HepG2 (cell line): ENCODE results near the gene RBM6. TPM values are rescaled to one million over a fixed set of nuclear protein-coding genes. Genes with fewer than 3 reads are reported as not detected.
A peak's percentile ranks its signal among the peaks of the same experiment; 100 is the strongest.

ENCODE experiments used
- ATAC-seq: fragments of 200-7000 bp; cut with Tn5 transposase; 3 replicates; pipeline ENCODE4 v1.9.1; 2020; ENCODE audit warnings: mild to moderate bottlenecking, moderate library complexity
- BruUV-seq: library from RNA; stranded (reverse); fragments of 400-500 nt; replicated peaks from 2 replicates; lab custom pipeline; 2021; lab: Mats Ljungman, UMichigan
- CTCF ChIA-PET: fragments of 300-600 bp; formaldehyde crosslinking; extraction: SDS; loops from one replicate; lab custom pipeline; 2021; ENCODE audit warnings: low total read pairs, inconsistent platforms, low intra/inter-chr PET ratio; lab: Yijun Ruan, JAX
- POLR2A ChIA-PET: fragments of 350-600 bp; sonication (Branson Sonifier 250); formaldehyde crosslinking; loops from one replicate; lab custom pipeline; 2020; ENCODE audit warnings: antibody characterized with exemption, inconsistent platforms; lab: Yijun Ruan, JAX
- DNase-seq: peaks from one replicate; pipeline ENCODE4 v3.0.0-alpha.2; 2015; ENCODE audit warnings: low spot score
- FAIRE-seq: peaks from 3 replicates; lab custom pipeline; 2011; peaks lifted over from hg19 to GRCh38; lab: Jason Lieb, UNC
- H2AFZ ChIP-seq: one replicate; pipeline ENCODE4 v1.6.1; 2011; ENCODE audit warnings: low read length, inconsistent platforms
- H3K27ac ChIP-seq: fragments of 300-600 bp; 3 replicates; pipeline ENCODE4 v1.8.0; 2011; ENCODE audit warnings: mixed run types, mild to moderate bottlenecking, mixed read lengths, low read length, inconsistent platforms; ENCODE audit not compliant: insufficient read depth; ENCODE audit errors: extremely low read length
- H3K27me3 ChIP-seq, 2 experiments: fragments of 200-600 bp in 1 of 2; 2 replicates in 1 of 2; 3 replicates in 1 of 2; pipeline versions ENCODE4 v1.6.0 to v1.8.0; 2011; ENCODE audit warnings: low read length in 2 of 2, mild to moderate bottlenecking in 2 of 2, moderate library complexity in 2 of 2, inconsistent platforms in 1 of 2; ENCODE audit not compliant: insufficient read depth in 2 of 2, control insufficient read depth in 1 of 2
- H3K36me3 ChIP-seq, 2 experiments: fragments of 200-600 bp in 1 of 2; replicated peaks in 1 of 2; 2 replicates in 1 of 2; 3 replicates in 1 of 2; pipeline versions ENCODE4 v1.5.1 to v1.8.0; 2011; ENCODE audit warnings: low read length in 2 of 2, inconsistent platforms in 1 of 2; ENCODE audit not compliant: insufficient read depth in 2 of 2, control insufficient read depth in 1 of 2
- H3K4me1 ChIP-seq: 2 replicates; pipeline ENCODE4 v1.5.1; 2012; ENCODE audit warnings: low read length, inconsistent platforms; ENCODE audit not compliant: insufficient read depth
- H3K4me2 ChIP-seq: 2 replicates; pipeline ENCODE4 v1.6.0; 2011; ENCODE audit warnings: low read depth, low read length, inconsistent platforms
- H3K4me3 ChIP-seq, 3 experiments: fragments of 200-600 bp in 1 of 3; sonication (generic), shearing (Covaris generic) in 1 of 3; replicated peaks in 1 of 3; 2 replicates each; pipeline ENCODE4 v1.5.1; 2011 to 2016; ENCODE audit warnings: low read length in 3 of 3, inconsistent platforms in 2 of 3, low read depth in 2 of 3, mild to moderate bottlenecking in 2 of 3, control low read depth in 1 of 3, mixed read lengths in 1 of 3; ENCODE audit not compliant: insufficient read depth in 1 of 3
- H3K79me2 ChIP-seq: one replicate; pipeline ENCODE4 v1.6.1; 2011; ENCODE audit warnings: low read length, inconsistent platforms; ENCODE audit not compliant: insufficient read depth
- H3K9ac ChIP-seq: 2 replicates; pipeline ENCODE4 v1.6.0; 2011; ENCODE audit warnings: mild to moderate bottlenecking, low read depth, low read length, inconsistent platforms; ENCODE audit not compliant: insufficient read depth
- H3K9me3 ChIP-seq: 2 replicates; pipeline ENCODE4 v1.5.1; 2012; ENCODE audit warnings: mild to moderate bottlenecking, low read length
- H4K20me1 ChIP-seq: 2 replicates; pipeline ENCODE4 v1.6.0; 2011; ENCODE audit warnings: inconsistent platforms, mild to moderate bottlenecking, low read length, moderate library complexity; ENCODE audit not compliant: insufficient read depth
- ARNT2 ChIP-seq: sonication (generic); formaldehyde crosslinking; IDR thresholded peaks from 2 replicates; pipeline ENCODE4 v1.8.0; 2022; ENCODE audit warnings: mild to moderate bottlenecking, low read depth, missing genetic modification reagents, moderate library complexity
- BRD4 ChIP-seq: sonication (generic); formaldehyde crosslinking; IDR thresholded peaks from 2 replicates; pipeline ENCODE4 v1.4.0; 2020; ENCODE audit warnings: missing genetic modification reagents
- CREM ChIP-seq, 2 experiments: sonication (generic) in 1 of 2; formaldehyde crosslinking in 1 of 2; IDR thresholded peaks; 2 replicates each; pipeline versions ENCODE4 v1.4.0 to v1.6.1; 2016 to 2020; ENCODE audit warnings: antibody characterized with exemption in 1 of 2, mild to moderate bottlenecking in 1 of 2, missing genetic modification reagents in 1 of 2
- ZSCAN20 ChIP-seq: sonication (generic); formaldehyde crosslinking; IDR thresholded peaks from 2 replicates; pipeline ENCODE4 v1.4.0; 2020; ENCODE audit warnings: missing genetic modification reagents, mild to moderate bottlenecking, borderline replicate concordance
- WGBS: methylation state at CpG from one replicate; pipeline ENCODE4 v1.1.6; 2017; ENCODE audit warnings: low lambda C conversion rate; 5-methylcytosine and 5-hydroxymethylcytosine counted together
- in situ Hi-C: cut with HindIII; loops from 2 replicates; pipeline ENCODE4 v1.10.0; 2017; ENCODE audit warnings: low pct_unique_long_range_greater_than_20kb; ENCODE audit not compliant: extremely low pct_ligation_motif_present
- intact Hi-C: fragments of 100-400 bp; cut with micrococcal nuclease; formaldehyde crosslinking; loops from one replicate; pipeline ENCODE4 v1.10.0; 2022; ENCODE audit not compliant: unreplicated experiment
- polyA plus RNA-seq, 8 experiments: library from polyadenylated mRNA; depleted of rRNA in 3 of 8; stranded (reverse) in 7 of 8; unstranded in 1 of 8; fragments of >200 nt; fragmentation: Illumina TruSeq in 4 of 8; extraction: Trizol in 4 of 8; gene quantifications; 2 replicates each; pipeline versions ENCODE4 v1.2.1 to v1.2.3, GENCODE V29; 2011 to 2016; ENCODE audit warnings: low read depth in 4 of 8, missing spikeins in 1 of 8, mixed read lengths in 1 of 8; ENCODE audit not compliant: insufficient read depth in 1 of 8
- total RNA-seq, 5 experiments: library from RNA; depleted of rRNA; stranded (reverse); fragments of >200 nt; fragmentation: Illumina TruSeq; extraction: Trizol; gene quantifications; 2 replicates each; pipeline ENCODE4 v1.2.3, GENCODE V29; 2016; ENCODE audit warnings: low read depth in 1 of 5
- TF ChIP-seq, protein P1 (sequence below): sonication (generic); formaldehyde crosslinking; conservative IDR thresholded peaks from 2 replicates; pipeline ENCODE4 v1.5.0; 2020; ENCODE audit warnings: missing genetic modification reagents
- TF ChIP-seq, protein P2 (sequence below): IDR thresholded peaks from 2 replicates; pipeline ENCODE4 v1.6.1; 2016; ENCODE audit warnings: missing compliant biosample characterization, missing genetic modification reagents, borderline replicate concordance
- TF ChIP-seq, protein P3 (sequence below): IDR thresholded peaks from 2 replicates; pipeline ENCODE4 v1.6.1; 2016; ENCODE audit warnings: low read depth, control low read depth

RBM6 gene
- total and polyA plus RNA-seq, 2 of the 13 experiments (the other 11 are each of a cell fraction or from before 2014, with no cell fraction given), result 72.7 to 86.1 TPM

DNA sequence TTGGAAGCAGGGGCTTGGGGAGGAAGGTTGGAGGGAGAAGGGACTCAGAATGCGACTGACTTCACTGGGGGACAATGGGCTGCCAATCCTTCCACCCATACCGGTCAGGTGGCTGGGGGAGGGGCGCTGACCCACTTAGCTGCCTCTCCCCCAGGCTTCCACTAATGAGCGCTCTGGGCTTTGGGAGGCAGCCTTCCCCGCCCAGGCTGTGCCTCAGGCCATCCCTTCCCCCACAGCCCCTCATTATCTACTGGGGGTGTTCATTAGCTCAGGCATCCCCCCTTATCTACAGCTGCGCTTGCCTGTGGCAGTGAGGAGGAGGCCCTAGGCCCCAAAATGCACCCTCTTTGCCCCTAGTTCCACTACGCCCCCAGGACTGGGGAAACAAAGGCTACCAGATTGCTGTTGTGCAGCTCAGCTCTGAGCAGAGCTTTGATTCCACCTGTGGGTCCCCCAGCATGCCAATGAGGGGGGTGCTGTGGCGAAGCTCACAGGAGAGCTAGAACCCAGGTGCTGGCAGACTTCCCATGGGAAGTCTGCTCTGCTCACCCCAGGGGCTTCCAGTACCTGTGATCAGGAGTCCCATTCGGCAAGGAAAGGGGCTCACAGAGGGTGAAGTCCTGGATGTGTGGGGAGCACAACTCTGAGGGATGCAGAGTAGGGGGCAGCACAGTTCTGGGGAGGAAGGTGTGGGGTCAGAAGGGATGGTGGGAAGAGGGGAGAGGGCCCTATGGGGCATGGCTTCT, 185.8 kb downstream of the RBM6 start:
- WGBS, result 31% methylated on average over 6 of the region's 9 CpGs
- ChIA-PET POLR2A (interaction anchor here (0.9 kb wide), 1 partner anchor 78 kb away, joined by 7 read pairs; no protein-coding TSS in a partner anchor), CTCF (no interaction called here)
- BruUV-seq, result no TSS peak
- TF ChIP-seq, protein P1, sequence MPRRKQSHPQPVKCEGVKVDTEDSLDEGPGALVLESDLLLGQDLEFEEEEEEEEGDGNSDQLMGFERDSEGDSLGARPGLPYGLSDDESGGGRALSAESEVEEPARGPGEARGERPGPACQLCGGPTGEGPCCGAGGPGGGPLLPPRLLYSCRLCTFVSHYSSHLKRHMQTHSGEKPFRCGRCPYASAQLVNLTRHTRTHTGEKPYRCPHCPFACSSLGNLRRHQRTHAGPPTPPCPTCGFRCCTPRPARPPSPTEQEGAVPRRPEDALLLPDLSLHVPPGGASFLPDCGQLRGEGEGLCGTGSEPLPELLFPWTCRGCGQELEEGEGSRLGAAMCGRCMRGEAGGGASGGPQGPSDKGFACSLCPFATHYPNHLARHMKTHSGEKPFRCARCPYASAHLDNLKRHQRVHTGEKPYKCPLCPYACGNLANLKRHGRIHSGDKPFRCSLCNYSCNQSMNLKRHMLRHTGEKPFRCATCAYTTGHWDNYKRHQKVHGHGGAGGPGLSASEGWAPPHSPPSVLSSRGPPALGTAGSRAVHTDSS (CRISPR knock-in tag), result no peak
- TF ChIP-seq, protein P2, sequence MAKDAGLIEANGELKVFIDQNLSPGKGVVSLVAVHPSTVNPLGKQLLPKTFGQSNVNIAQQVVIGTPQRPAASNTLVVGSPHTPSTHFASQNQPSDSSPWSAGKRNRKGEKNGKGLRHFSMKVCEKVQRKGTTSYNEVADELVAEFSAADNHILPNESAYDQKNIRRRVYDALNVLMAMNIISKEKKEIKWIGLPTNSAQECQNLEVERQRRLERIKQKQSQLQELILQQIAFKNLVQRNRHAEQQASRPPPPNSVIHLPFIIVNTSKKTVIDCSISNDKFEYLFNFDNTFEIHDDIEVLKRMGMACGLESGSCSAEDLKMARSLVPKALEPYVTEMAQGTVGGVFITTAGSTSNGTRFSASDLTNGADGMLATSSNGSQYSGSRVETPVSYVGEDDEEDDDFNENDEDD (CRISPR knock-in tag), result no peak
- TF ChIP-seq, protein P3, sequence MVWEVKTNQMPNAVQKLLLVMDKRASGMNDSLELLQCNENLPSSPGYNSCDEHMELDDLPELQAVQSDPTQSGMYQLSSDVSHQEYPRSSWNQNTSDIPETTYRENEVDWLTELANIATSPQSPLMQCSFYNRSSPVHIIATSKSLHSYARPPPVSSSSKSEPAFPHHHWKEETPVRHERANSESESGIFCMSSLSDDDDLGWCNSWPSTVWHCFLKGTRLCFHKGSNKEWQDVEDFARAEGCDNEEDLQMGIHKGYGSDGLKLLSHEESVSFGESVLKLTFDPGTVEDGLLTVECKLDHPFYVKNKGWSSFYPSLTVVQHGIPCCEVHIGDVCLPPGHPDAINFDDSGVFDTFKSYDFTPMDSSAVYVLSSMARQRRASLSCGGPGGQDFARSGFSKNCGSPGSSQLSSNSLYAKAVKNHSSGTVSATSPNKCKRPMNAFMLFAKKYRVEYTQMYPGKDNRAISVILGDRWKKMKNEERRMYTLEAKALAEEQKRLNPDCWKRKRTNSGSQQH (CRISPR knock-in tag), result no peak
- TF ChIP-seq CREM (IDR thresholded peaks at IDR 0.05), result no peak
- no peak for TF ChIP-seq CREM (CRISPR knock-in tag; IDR thresholded peaks at IDR 0.05)
- TF ChIP-seq BRD4, result no peak
- TF ChIP-seq ARNT2 (CRISPR knock-in tag), result no peak
- no peak for TF ChIP-seq ZSCAN20
- Histone ChIP-seq H3K27ac (no peak overlapping the region), H2AFZ (no peak overlapping the region), H3K36me3 (peaks cover 0 to 5% of the 10 kb centered on the region in 2 experiments; a peak in 1 of 5 replicates), H3K27me3 (peaks cover 0 to 10% of the 10 kb centered on the region in 2 experiments; a peak in 2 of 5 replicates), H3K9me3 (no peaks in the 10 kb centered on the region), H3K4me3 (no peak overlapping the region), H3K79me2 (no peaks in the 10 kb centered on the region), H4K20me1 (no peaks in the 10 kb centered on the region), H3K4me1 (peaks cover 34% of the 10 kb centered on the region), H3K9ac (no peak overlapping the region), H3K4me2 (0 out of 2 replicates have a peak overlapping the region, but pooled peaks have one; percentile 18)
- DNase-seq, result no peak
- in situ Hi-C loops (no loop called here), intact Hi-C loops (no loop called here)
- no peak for ATAC-seq
- FAIRE-seq, result no peak
